GM19467 (cell line): ENCODE data around the gene BLM.
"Not testable (repeated sequence)": the region's sequence is repeated elsewhere in the genome, so short reads cannot be mapped to it uniquely, and the experiment has no call there.

Experiments used
- ATAC-seq: cut with Tn5 transposase; IDR thresholded peaks from one replicate; pipeline ENCODE4 v1.9.1; 2021; ENCODE audit warnings: mild to moderate bottlenecking, moderate library complexity; ENCODE audit not compliant: unreplicated experiment

The BLM gene

GRCh38 chr15:90716976-90717821 is at the start of gene BLM:
Gene BLM (plus strand): TSS chr15:90717346. CDS start chr15:90747393, 30,047 bp downstream.
- ATAC-seq = peak; percentile 96

- not testable (repeated sequence) for ATAC-seq
Measured at GRCh38 chr15:90667755-90668345, 49.3 kb upstream of the BLM start.

GRCh38 chr15:90670631-90671030 is 46.5 kb upstream of the BLM start:
- not testable (repeated sequence) for ATAC-seq

- ATAC-seq = no peak
Measured at GRCh38 chr15:90671216-90671615, 45.9 kb upstream of the BLM start.

- ATAC-seq = not testable (repeated sequence)
Measured at GRCh38 chr15:90673357-90673756, 43.8 kb upstream of the BLM start.

GRCh38 chr15:90674476-90674875 is 42.7 kb upstream of the BLM start:
- no peak for ATAC-seq

GRCh38 chr15:90675464-90675863 is 41.7 kb upstream of the BLM start:
- ATAC-seq = no peak

GRCh38 chr15:90677807-90678790 is 39.0 kb upstream of the BLM start:
- no peak for ATAC-seq

- ATAC-seq = no peak
Measured at GRCh38 chr15:90679959-90680358, 37.2 kb upstream of the BLM start.

GRCh38 chr15:90680371-90680935 is 36.7 kb upstream of the BLM start:
- ATAC-seq = no peak

GRCh38 chr15:90681056-90681455 is 36.1 kb upstream of the BLM start:
- ATAC-seq = no peak

GRCh38 chr15:90681480-90681879 is 35.7 kb upstream of the BLM start:
- no peak for ATAC-seq

GRCh38 chr15:90683371-90683770 is 33.8 kb upstream of the BLM start:
- no peak for ATAC-seq

- no peak for ATAC-seq
Measured at GRCh38 chr15:90683876-90684275, 33.3 kb upstream of the BLM start.

GRCh38 chr15:90684281-90684680 is 32.9 kb upstream of the BLM start:
- ATAC-seq = no peak

GRCh38 chr15:90685591-90686434 is 31.3 kb upstream of the BLM start:
- peak; percentile 21 for ATAC-seq

- peak; percentile 72 for ATAC-seq
Measured at GRCh38 chr15:90686435-90687218, 30.5 kb upstream of the BLM start.

GRCh38 chr15:90689326-90689961 is 27.7 kb upstream of the BLM start:
- ATAC-seq = not testable (repeated sequence)

- ATAC-seq = no peak
Measured at GRCh38 chr15:90690585-90690984, 26.6 kb upstream of the BLM start.
